Measurements from ENCODE around the gene PSMC1.

The PSMC1 gene

DNA sequence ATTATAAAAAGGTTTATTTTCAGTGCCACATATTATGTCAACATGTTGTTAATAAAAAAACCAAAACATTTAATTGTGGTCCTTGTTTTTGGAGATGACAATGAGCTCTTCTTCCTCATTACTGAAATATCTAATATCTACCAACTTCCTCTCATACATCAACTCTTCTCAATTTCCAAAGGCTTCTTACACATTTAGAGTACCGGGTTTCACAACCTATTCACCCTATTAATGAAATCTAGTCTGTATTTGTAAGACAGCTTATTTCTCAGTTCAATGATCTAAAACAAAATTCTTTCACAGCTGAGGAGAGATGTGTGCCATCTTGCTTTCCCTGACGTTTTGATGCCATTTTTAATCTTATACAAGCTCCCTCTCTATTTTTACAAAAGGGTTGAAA, 60.9 kb downstream of the PSMC1 start:
- TF ChIP-seq, protein P1, sequence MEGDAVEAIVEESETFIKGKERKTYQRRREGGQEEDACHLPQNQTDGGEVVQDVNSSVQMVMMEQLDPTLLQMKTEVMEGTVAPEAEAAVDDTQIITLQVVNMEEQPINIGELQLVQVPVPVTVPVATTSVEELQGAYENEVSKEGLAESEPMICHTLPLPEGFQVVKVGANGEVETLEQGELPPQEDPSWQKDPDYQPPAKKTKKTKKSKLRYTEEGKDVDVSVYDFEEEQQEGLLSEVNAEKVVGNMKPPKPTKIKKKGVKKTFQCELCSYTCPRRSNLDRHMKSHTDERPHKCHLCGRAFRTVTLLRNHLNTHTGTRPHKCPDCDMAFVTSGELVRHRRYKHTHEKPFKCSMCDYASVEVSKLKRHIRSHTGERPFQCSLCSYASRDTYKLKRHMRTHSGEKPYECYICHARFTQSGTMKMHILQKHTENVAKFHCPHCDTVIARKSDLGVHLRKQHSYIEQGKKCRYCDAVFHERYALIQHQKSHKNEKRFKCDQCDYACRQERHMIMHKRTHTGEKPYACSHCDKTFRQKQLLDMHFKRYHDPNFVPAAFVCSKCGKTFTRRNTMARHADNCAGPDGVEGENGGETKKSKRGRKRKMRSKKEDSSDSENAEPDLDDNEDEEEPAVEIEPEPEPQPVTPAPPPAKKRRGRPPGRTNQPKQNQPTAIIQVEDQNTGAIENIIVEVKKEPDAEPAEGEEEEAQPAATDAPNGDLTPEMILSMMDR (IDR thresholded peaks at IDR 0.05; ENCODE audit: control insufficient read depth, extremely low read depth, insufficient read depth), result no peak
- no peak overlapping the region for H3K4me3 ChIP-seq (ENCODE audit: low read depth, low read length)
- DNase-seq (ENCODE audit: low read depth), result no peak

DNA sequence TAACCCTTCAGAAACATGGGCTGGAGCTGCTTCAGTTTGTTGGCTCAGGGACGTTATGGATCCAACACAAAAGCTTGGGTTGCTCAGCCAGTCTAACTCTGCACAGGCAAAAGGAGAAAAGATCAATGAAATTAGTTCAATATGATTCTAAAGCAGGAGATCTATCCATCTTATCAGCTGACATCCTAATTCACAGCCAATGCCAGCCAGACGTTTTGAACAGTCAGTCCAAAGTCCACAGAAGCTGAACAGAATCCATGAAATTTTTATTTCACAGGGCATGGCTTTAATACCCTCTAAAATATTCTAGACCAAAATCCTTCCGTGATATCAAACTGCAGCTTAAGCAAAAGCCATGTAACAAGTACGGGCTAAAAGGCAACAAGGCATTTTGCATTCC, 61.7 kb downstream of the PSMC1 start:
- TF ChIP-seq, protein P1 (IDR thresholded peaks at IDR 0.05; ENCODE audit: control insufficient read depth, extremely low read depth, insufficient read depth), result no peak
- DNase-seq (ENCODE audit: low read depth), result no peak
- H3K4me3 ChIP-seq (ENCODE audit: low read depth, low read length), result no peak overlapping the region

DNA sequence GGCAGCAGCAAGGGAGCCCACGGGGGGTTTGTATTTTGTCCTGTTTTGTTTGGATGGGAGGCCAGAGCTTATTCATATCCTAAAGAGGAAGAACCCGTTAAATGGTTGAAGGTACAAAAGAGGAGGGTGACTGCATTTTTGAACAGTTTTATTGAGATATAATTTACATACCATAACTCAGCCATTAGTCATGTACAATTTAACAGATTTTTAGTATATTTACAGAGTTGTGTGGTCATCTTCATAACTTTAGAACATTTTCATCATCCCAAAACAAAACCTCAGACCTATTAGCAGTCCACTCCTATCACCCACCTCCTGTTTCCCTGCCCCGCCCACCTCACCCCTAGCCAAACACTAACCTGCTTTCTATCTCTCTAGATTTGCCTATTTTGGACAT, 62.8 kb downstream of the PSMC1 start:
- no peak overlapping the region for H3K4me3 ChIP-seq (ENCODE audit: low read depth, low read length)
- TF ChIP-seq, protein P1 (IDR thresholded peaks at IDR 0.05; ENCODE audit: control insufficient read depth, extremely low read depth, insufficient read depth), result no peak
- DNase-seq (ENCODE audit: low read depth), result no peak

DNA sequence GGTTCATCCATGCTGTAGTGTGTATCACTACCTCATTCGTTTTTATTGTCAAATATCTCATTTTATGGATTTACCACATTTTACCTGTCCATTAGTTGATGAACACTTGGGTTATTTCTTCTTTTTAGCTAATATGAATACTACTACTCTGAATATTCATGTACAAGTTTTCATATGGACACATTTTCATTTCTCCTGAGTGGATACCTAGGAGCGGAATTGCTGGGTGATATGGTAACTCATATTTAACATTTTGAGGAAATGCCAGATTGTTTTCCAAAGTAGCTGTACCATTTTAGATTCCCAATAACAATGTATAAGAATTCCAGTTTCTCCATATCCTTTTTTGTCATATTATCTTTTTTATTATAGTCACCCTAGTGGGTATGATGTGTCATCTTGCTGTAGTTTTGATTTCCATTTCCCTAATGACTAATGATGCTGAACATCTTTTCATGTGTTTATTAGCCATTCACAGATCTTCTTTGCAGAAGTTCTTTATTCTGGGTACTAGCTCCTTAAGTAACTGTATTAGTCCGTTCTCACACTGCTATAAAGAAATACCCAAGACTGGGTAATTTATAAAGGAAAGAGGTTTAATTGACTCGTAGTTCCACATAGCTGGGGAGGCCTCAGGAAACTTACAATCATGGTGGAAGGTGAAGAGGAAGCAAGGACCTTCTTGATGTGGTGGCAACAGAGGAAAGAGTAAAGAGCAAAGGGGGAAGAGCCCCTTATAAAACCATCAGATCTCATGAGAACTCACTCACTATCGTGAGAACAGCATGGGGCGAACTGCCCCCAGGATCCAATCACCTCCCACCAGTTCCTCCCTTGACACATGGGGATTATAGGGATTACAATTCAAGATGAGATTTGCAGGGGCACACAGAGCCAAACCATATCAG, 63.5 kb downstream of the PSMC1 start:
- no peak overlapping the region for H3K4me3 ChIP-seq (ENCODE audit: low read depth, low read length)
- TF ChIP-seq, protein P1 (IDR thresholded peaks at IDR 0.05; ENCODE audit: control insufficient read depth, extremely low read depth, insufficient read depth), result no peak
- DNase-seq (ENCODE audit: low read depth), result no peak

DNA sequence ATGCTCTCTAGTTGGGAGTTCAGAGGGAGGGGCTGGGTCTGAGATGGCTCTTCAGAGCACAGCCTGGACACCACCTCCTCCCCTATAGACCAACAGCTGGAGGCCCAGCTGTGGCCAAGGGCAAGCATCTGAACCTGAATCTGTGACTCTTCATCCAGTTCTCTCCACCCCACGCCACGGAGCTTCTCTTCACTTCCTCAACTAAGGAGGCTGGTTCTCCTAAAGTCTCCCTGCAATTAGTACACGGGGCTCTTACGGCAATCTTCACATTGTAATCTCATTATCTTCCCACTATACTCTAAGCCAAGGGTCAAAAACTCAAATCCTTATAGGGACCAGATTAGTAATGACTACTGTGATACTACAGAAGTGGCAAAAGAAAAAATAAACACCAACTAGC, 65.5 kb downstream of the PSMC1 start:
- TF ChIP-seq, protein P1 (IDR thresholded peaks at IDR 0.05; ENCODE audit: control insufficient read depth, extremely low read depth, insufficient read depth), result no peak
- no peak overlapping the region for H3K4me3 ChIP-seq (ENCODE audit: low read depth, low read length)
- no peak for DNase-seq (ENCODE audit: low read depth)

All from LNCaP clone FGC (cell line).